HEK293 (cell line): ENCODE data around the gene KCNJ9.

ENCODE experiments used
- CTCF ChIP-seq: fragments of 450-650 bp; formaldehyde crosslinking; IDR thresholded peaks from 2 replicates; pipeline ENCODE4 v1.5.1; 2016; ENCODE audit warnings: missing biosample characterization, missing genetic modification characterization
- GLIS2 ChIP-seq: fragments of 450-650 bp; formaldehyde crosslinking; IDR thresholded peaks from 2 replicates; pipeline ENCODE4 v1.5.1; 2016; ENCODE audit warnings: missing biosample characterization, missing genetic modification characterization
- KLF9 ChIP-seq: fragments of 450-650 bp; formaldehyde crosslinking; IDR thresholded peaks from 2 replicates; pipeline ENCODE4 v1.5.1; 2016; ENCODE audit warnings: missing biosample characterization, missing genetic modification characterization, low read depth
- PBX3 ChIP-seq: sonication (generic); formaldehyde crosslinking; IDR thresholded peaks from 2 replicates; pipeline ENCODE4 v1.8.1; 2022; ENCODE audit warnings: mild to moderate bottlenecking, moderate library complexity, missing genetic modification reagents
- PRDM2 ChIP-seq: fragments of 450-650 bp; formaldehyde crosslinking; IDR thresholded peaks from 2 replicates; pipeline ENCODE4 v1.5.1; 2016; ENCODE audit warnings: missing biosample characterization, missing genetic modification characterization, borderline replicate concordance
- YY1 ChIP-seq: fragments of 450-650 bp; formaldehyde crosslinking; IDR thresholded peaks from 2 replicates; pipeline ENCODE4 v1.5.1; 2018; ENCODE audit warnings: missing biosample characterization, missing genetic modification characterization
- ZBTB11 ChIP-seq: fragments of 450-650 bp; formaldehyde crosslinking; conservative IDR thresholded peaks from 2 replicates; pipeline ENCODE4 v1.5.1; 2016; ENCODE audit warnings: low read depth, missing biosample characterization, missing genetic modification characterization
- ZNF146 ChIP-seq: fragments of 450-650 bp; formaldehyde crosslinking; IDR thresholded peaks from 2 replicates; pipeline ENCODE4 v1.5.1; 2016; ENCODE audit warnings: missing biosample characterization, missing genetic modification characterization
- ZNF175 ChIP-seq: fragments of 450-650 bp; formaldehyde crosslinking; IDR thresholded peaks from 2 replicates; pipeline ENCODE4 v1.5.1; 2016; ENCODE audit warnings: missing biosample characterization, missing genetic modification characterization
- ZNF324 ChIP-seq: fragments of 450-650 bp; formaldehyde crosslinking; IDR thresholded peaks from 2 replicates; pipeline ENCODE4 v1.5.1; 2016; ENCODE audit warnings: missing biosample characterization, missing genetic modification characterization
- ZNF660 ChIP-seq: fragments of 450-650 bp; IDR thresholded peaks from 2 replicates; pipeline ENCODE4 v1.5.1; 2018; ENCODE audit warnings: missing biosample characterization, mild to moderate bottlenecking, missing genetic modification characterization
- ZNF677 ChIP-seq: fragments of 450-650 bp; IDR thresholded peaks from 2 replicates; pipeline ENCODE4 v1.5.0; 2018; ENCODE audit warnings: missing biosample characterization, mild to moderate bottlenecking, missing genetic modification characterization, moderate library complexity

GRCh38 chr1:160064164-160064563 lies 17.2 kb upstream of the KCNJ9 start:
- TF ChIP-seq ZNF660: no peak
- no peak for TF ChIP-seq CTCF (tag by site-specific recombination)
- TF ChIP-seq PBX3 (CRISPR knock-in tag): no peak
- no peak for TF ChIP-seq YY1 (tag by site-specific recombination)
- TF ChIP-seq ZBTB11 (tag by site-specific recombination): no peak
- TF ChIP-seq ZNF146 (tag by site-specific recombination): no peak
- no peak for TF ChIP-seq PRDM2
- no peak for TF ChIP-seq ZNF175
- TF ChIP-seq KLF9 (tag by site-specific recombination): no peak
- no peak for TF ChIP-seq GLIS2 (tag by site-specific recombination)
- no peak for TF ChIP-seq ZNF324
- TF ChIP-seq ZNF677 (tag by site-specific recombination): no peak
